H9 (cell line): ENCODE results near the gene KLHDC8A. TPM values are rescaled to one million over a fixed set of nuclear protein-coding genes. Genes with fewer than 3 reads are reported as not detected.

Experiments
- DNase-seq: peaks from one replicate; pipeline ENCODE4 v3.0.0-alpha.2; 2017
- H2AFZ ChIP-seq: one replicate; pipeline ENCODE4 v1.6.1; 2013; ENCODE audit warnings: mild to moderate bottlenecking, low read length, control low read depth, moderate library complexity
- H2AK5ac ChIP-seq: 2 replicates; pipeline ENCODE4 v1.6.1; 2013; ENCODE audit warnings: low read length, control low read depth, mixed read lengths; ENCODE audit not compliant: insufficient read length
- H2BK120ac ChIP-seq: one replicate; pipeline ENCODE4 v1.6.1; 2013; ENCODE audit warnings: low read depth, mild to moderate bottlenecking, low read length, control low read depth, inconsistent platforms; ENCODE audit not compliant: poor library complexity, severe bottlenecking
- H2BK12ac ChIP-seq: 2 replicates; pipeline ENCODE4 v1.6.1; 2013; ENCODE audit warnings: low read length, control low read depth, mixed read lengths, low read depth; ENCODE audit not compliant: insufficient read length
- H2BK15ac ChIP-seq: 2 replicates; pipeline ENCODE4 v1.6.1; 2013; ENCODE audit warnings: low read depth, low read length, control low read depth
- H2BK20ac ChIP-seq: one replicate; pipeline ENCODE4 v1.6.1; 2013; ENCODE audit warnings: low read depth, mild to moderate bottlenecking, low read length, control low read depth, inconsistent platforms; ENCODE audit not compliant: poor library complexity, severe bottlenecking
- H2BK5ac ChIP-seq: 2 replicates; pipeline ENCODE4 v1.6.1; 2013; ENCODE audit warnings: low read length, control low read depth, mixed read lengths; ENCODE audit not compliant: insufficient read length
- H3K14ac ChIP-seq: 2 replicates; pipeline ENCODE4 v1.6.1; 2013; ENCODE audit warnings: low read length, control low read depth; ENCODE audit not compliant: insufficient read depth
- H3K18ac ChIP-seq: 2 replicates; pipeline ENCODE4 v1.6.1; 2013; ENCODE audit warnings: low read depth, mild to moderate bottlenecking, mixed read lengths, low read length, control low read depth; ENCODE audit not compliant: insufficient read length
- H3K23ac ChIP-seq: 2 replicates; pipeline ENCODE4 v1.6.1; 2013; ENCODE audit warnings: low read length, control low read depth, mixed read lengths, low read depth; ENCODE audit not compliant: insufficient read length
- H3K23me2 ChIP-seq: 2 replicates; pipeline ENCODE4 v1.6.1; 2013; ENCODE audit warnings: low read depth, mild to moderate bottlenecking, mixed read lengths, low read length, control low read depth; ENCODE audit not compliant: insufficient read length, poor library complexity, severe bottlenecking
- H3K27ac ChIP-seq: 2 replicates; pipeline ENCODE4 v1.5.1; 2013; ENCODE audit warnings: low read length, control low read depth, mixed read lengths, low read depth; ENCODE audit not compliant: insufficient read length
- H3K27me3 ChIP-seq: 2 replicates; pipeline ENCODE4 v1.6.1; 2013; ENCODE audit warnings: low read length, control low read depth, inconsistent platforms; ENCODE audit not compliant: insufficient read depth
- H3K4ac ChIP-seq: 2 replicates; pipeline ENCODE4 v1.6.1; 2013; ENCODE audit warnings: low read depth, mild to moderate bottlenecking, control low read depth, inconsistent platforms, low read length, moderate library complexity
- H3K4me1 ChIP-seq: 2 replicates; pipeline ENCODE4 v1.6.1; 2013; ENCODE audit warnings: low read length, control low read depth, inconsistent platforms; ENCODE audit not compliant: insufficient read depth
- H3K4me2 ChIP-seq: 2 replicates; pipeline ENCODE4 v1.6.1; 2013; ENCODE audit warnings: low read length, control low read depth, mixed read lengths; ENCODE audit not compliant: insufficient read length, insufficient read depth
- H3K56ac ChIP-seq: 2 replicates; pipeline ENCODE4 v1.6.1; 2013; ENCODE audit warnings: low read depth, mild to moderate bottlenecking, mixed read lengths, low read length, control low read depth; ENCODE audit not compliant: insufficient read length
- H3K79me1 ChIP-seq: 2 replicates; pipeline ENCODE4 v1.6.1; 2013; ENCODE audit warnings: low read depth, mild to moderate bottlenecking, moderate library complexity, low read length, control low read depth, inconsistent platforms; ENCODE audit not compliant: insufficient read depth, poor library complexity, severe bottlenecking
- H3K79me2 ChIP-seq: 2 replicates; pipeline ENCODE4 v1.6.1; 2013; ENCODE audit warnings: low read length, control low read depth, inconsistent platforms; ENCODE audit not compliant: insufficient read depth
- H3K9ac ChIP-seq: 2 replicates; pipeline ENCODE4 v1.6.1; 2013; ENCODE audit warnings: low read length, control low read depth, mixed read lengths; ENCODE audit not compliant: insufficient read length; ENCODE audit errors: extremely low read depth
- H3K9me3 ChIP-seq: one replicate; pipeline ENCODE4 v1.6.1; 2013; ENCODE audit warnings: low read depth, low read length, inconsistent platforms; ENCODE audit not compliant: control insufficient read depth
- H3T11ph ChIP-seq: one replicate; pipeline ENCODE4 v1.6.1; 2013; ENCODE audit warnings: mild to moderate bottlenecking, low read length, control low read depth, inconsistent platforms
- H4K20me1 ChIP-seq: one replicate; pipeline ENCODE4 v1.6.1; 2013; ENCODE audit not compliant: control insufficient read depth, insufficient read length, insufficient read depth
- H4K5ac ChIP-seq: 2 replicates; pipeline ENCODE4 v1.6.1; 2013; ENCODE audit warnings: low read depth, mild to moderate bottlenecking, mixed read lengths, low read length, control low read depth; ENCODE audit not compliant: insufficient read length
- H4K8ac ChIP-seq: replicated peaks from 2 replicates; pipeline ENCODE4 v1.6.1; 2013; ENCODE audit warnings: low read length, control low read depth, mixed read lengths, low read depth; ENCODE audit not compliant: insufficient read length
- H4K91ac ChIP-seq: 2 replicates; pipeline ENCODE4 v1.6.1; 2013; ENCODE audit warnings: low read depth, mild to moderate bottlenecking, moderate library complexity, mixed read lengths, low read length, control low read depth; ENCODE audit not compliant: insufficient read length
- H3K27ac Mint-ChIP-seq, 3 experiments: 2 replicates in 2 of 3; 3 replicates in 1 of 3; pipeline ENCODE4 v1.8.0; 2020 to 2021; ENCODE audit warnings: mixed read lengths in 3 of 3, mild to moderate bottlenecking in 1 of 3, moderate library complexity in 1 of 3
- H3K27me3 Mint-ChIP-seq: 2 replicates; pipeline ENCODE4 v1.8.0; 2021; ENCODE audit warnings: low read depth, mild to moderate bottlenecking, moderate library complexity, mixed read lengths
- H3K36me3 Mint-ChIP-seq, 3 experiments: 2 replicates in 2 of 3; 3 replicates in 1 of 3; pipeline ENCODE4 v1.8.0; 2020 to 2021; ENCODE audit warnings: low read depth in 3 of 3, mixed read lengths in 3 of 3; ENCODE audit not compliant: insufficient read depth in 1 of 3
- H3K4me1 Mint-ChIP-seq, 2 experiments: 2 replicates each; pipeline ENCODE4 v1.8.0; 2020; ENCODE audit warnings: mixed read lengths in 2 of 2
- H3K4me3 Mint-ChIP-seq, 2 experiments: 2 replicates in 1 of 2; 3 replicates in 1 of 2; pipeline ENCODE4 v1.8.0; 2020 to 2021; ENCODE audit warnings: mild to moderate bottlenecking in 2 of 2, mixed read lengths in 2 of 2, moderate library complexity in 1 of 2
- H3K9me3 Mint-ChIP-seq, 2 experiments: 2 replicates in 1 of 2; 3 replicates in 1 of 2; pipeline ENCODE4 v1.8.0; 2020; ENCODE audit warnings: mild to moderate bottlenecking in 2 of 2, mixed read lengths in 2 of 2, moderate library complexity in 1 of 2
- CTCF ChIP-seq: fragments of 200-600 bp; sonication (generic); conservative IDR thresholded peaks from 3 replicates; pipeline ENCODE4 v1.8.0; 2021; ENCODE audit warnings: antibody characterized with exemption, mild to moderate bottlenecking
- whole genome bisulfite sequencing: extraction: QIAGEN DNeasy Blood & Tissue Kit; methylation state at CpG from one replicate; pipeline ENCODE4 v1.1.7; 2013; ENCODE audit warnings: missing lambda C conversion rate, low lambda C conversion rate, mixed read lengths; ENCODE audit not compliant: insufficient read length; ENCODE audit errors: extremely low coverage; 5-methylcytosine and 5-hydroxymethylcytosine counted together
- total RNA-seq: library from RNA; stranded (reverse); gene quantifications from 2 replicates; pipeline ENCODE4 v1.2.1, GENCODE V29; 2021

KLHDC8A gene
- total RNA-seq, 1 experiment from 2014 or later: 0.96 TPM

GRCh38 chr1:205360891-205361290, 4.2 kb upstream of the KLHDC8A start:
- Histone ChIP-seq H3K27ac (no peak overlapping the region), H3K4ac (no peak overlapping the region), H3K23me2 (no peaks in the 10 kb centered on the region), H4K91ac (no peak overlapping the region), H2AK5ac (no peak overlapping the region), H2BK15ac (no peak overlapping the region), H2BK20ac (no peak overlapping the region), H3K79me2 (no peaks in the 10 kb centered on the region), H2BK12ac (no peak overlapping the region), H2BK120ac (no peak overlapping the region), H3T11ph (no peak overlapping the region), H3K56ac (no peak overlapping the region), H2AFZ (no peak overlapping the region), H3K79me1 (no peaks in the 10 kb centered on the region), H3K4me1 (peaks cover 7% of the 10 kb centered on the region; the same call in 1 of the 2 replicates), H3K14ac (no peak overlapping the region), H4K5ac (no peak overlapping the region), H3K27me3 (no peaks in the 10 kb centered on the region), H4K20me1 (no peaks in the 10 kb centered on the region), H3K9me3 (no peaks in the 10 kb centered on the region), H3K23ac (no peak overlapping the region), H3K9ac (no peak overlapping the region), H4K8ac (no peak overlapping the region), H3K4me2 (no peak overlapping the region), H3K18ac (no peak overlapping the region), H2BK5ac (no peak overlapping the region)
- Mint-ChIP-seq H3K4me1 (peaks cover 37 to 42% of the 10 kb centered on the region in 2 experiments), H3K36me3 (no peaks in the 10 kb centered on the region; a peak in 1 of 7 replicates), H3K27ac (no peak overlapping the region; a peak in 1 of 7 replicates), H3K9me3 (no peaks in the 10 kb centered on the region), H3K27me3 (peaks cover 3% of the 10 kb centered on the region), H3K4me3 (no peak overlapping the region; a peak in 1 of 5 replicates)
- no peak for TF ChIP-seq CTCF
- DNase-seq: no peak
- no CpG with 5 or more reads among the region's 4 CpGs for WGBS
